ENCODE measurements around the gene CLASP1. TPM values are rescaled to one million over a fixed set of nuclear protein-coding genes. Genes with fewer than 3 reads are reported as not detected.

The CLASP1 gene
- polyA plus RNA-seq, 1 donor (not counting 4 experiments of a cell fraction or from before 2014, with no cell fraction given), result 16.7 TPM

GRCh38 chr2:121550669-121551068 is 98.6 kb downstream of the CLASP1 start:
- dilution Hi-C loops (cut with MboI; ENCODE audit: extremely low pct_ligation_motif_present, low sequenced_read_pairs), result no loop called here
- Histone ChIP-seq H3K36me3 (ENCODE audit: control insufficient read depth in 2 of 2, extremely low read depth in 1 of 2, insufficient read depth in 2 of 2, low read length in 2 of 2) (no peaks in the 10 kb centered on the region), H3K4me3 (ENCODE audit: control insufficient read depth in 2 of 3, extremely low read depth in 1 of 3, insufficient read depth in 2 of 3, low read depth in 1 of 3, low read length in 3 of 3) (no peak overlapping the region), H3K9me1 (ENCODE audit: control insufficient read depth, extremely low read depth, insufficient read depth, low read length) (no peaks in the 10 kb centered on the region), H2AFZ (ENCODE audit: control insufficient read depth, low read length) (no peak overlapping the region), H3K27ac (ENCODE audit: control insufficient read depth, insufficient read depth, low read length) (no peak overlapping the region), H4K20me1 (ENCODE audit: control insufficient read depth, extremely low read depth, insufficient read depth, low read length) (no peaks in the 10 kb centered on the region), H3K9me3 (ENCODE audit: control insufficient read depth, low read depth, low read length) (no peaks in the 10 kb centered on the region), H3K79me2 (ENCODE audit: control insufficient read depth, insufficient read depth, low read length) (peaks cover 64% of the 10 kb centered on the region), H3K4me2 (ENCODE audit: control insufficient read depth, extremely low read depth, insufficient read depth, low read depth, low read length) (no peak overlapping the region), H3K4me1 (ENCODE audit: control insufficient read depth, extremely low read depth, insufficient read depth, low read length) (no peaks in the 10 kb centered on the region), H3K27me3 (ENCODE audit: control insufficient read depth, extremely low read depth, insufficient read depth, low read length) (no peaks in the 10 kb centered on the region), H3K9ac (ENCODE audit: control insufficient read depth, extremely low read depth, insufficient read depth, low read length) (no peak overlapping the region)
- TF ChIP-seq EZH2 (IDR thresholded peaks at IDR 0.05; ENCODE audit: low read length), result no peak
- TF ChIP-seq, protein P1, sequence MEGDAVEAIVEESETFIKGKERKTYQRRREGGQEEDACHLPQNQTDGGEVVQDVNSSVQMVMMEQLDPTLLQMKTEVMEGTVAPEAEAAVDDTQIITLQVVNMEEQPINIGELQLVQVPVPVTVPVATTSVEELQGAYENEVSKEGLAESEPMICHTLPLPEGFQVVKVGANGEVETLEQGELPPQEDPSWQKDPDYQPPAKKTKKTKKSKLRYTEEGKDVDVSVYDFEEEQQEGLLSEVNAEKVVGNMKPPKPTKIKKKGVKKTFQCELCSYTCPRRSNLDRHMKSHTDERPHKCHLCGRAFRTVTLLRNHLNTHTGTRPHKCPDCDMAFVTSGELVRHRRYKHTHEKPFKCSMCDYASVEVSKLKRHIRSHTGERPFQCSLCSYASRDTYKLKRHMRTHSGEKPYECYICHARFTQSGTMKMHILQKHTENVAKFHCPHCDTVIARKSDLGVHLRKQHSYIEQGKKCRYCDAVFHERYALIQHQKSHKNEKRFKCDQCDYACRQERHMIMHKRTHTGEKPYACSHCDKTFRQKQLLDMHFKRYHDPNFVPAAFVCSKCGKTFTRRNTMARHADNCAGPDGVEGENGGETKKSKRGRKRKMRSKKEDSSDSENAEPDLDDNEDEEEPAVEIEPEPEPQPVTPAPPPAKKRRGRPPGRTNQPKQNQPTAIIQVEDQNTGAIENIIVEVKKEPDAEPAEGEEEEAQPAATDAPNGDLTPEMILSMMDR (optimal IDR thresholded peaks at IDR 0.05 in 1 of 3, IDR thresholded peaks at IDR 0.05 in 1 of 3, conservative IDR thresholded peaks at IDR 0.05 in 1 of 3; ENCODE audit: extremely low read depth in 1 of 3, insufficient read depth in 2 of 3, low read length in 3 of 3), result no peak
- no peak for DNase-seq (ENCODE audit: low read depth, low spot score)
- no peak for FAIRE-seq

GRCh38 chr2:121547646-121548045 is 101.6 kb downstream of the CLASP1 start:
- peaks cover 68% of the 10 kb centered on the region for H3K79me2 ChIP-seq (ENCODE audit: control insufficient read depth, insufficient read depth, low read length)
- peaks cover 3% of the 10 kb centered on the region for H4K20me1 ChIP-seq (ENCODE audit: control insufficient read depth, extremely low read depth, insufficient read depth, low read length)
- no peaks in the 10 kb centered on the region for H3K9me3 ChIP-seq (ENCODE audit: control insufficient read depth, low read depth, low read length)
- FAIRE-seq, result no peak
- H3K36me3 ChIP-seq (ENCODE audit: control insufficient read depth in 2 of 2, extremely low read depth in 1 of 2, insufficient read depth in 2 of 2, low read length in 2 of 2), result no peaks in the 10 kb centered on the region
- no peak for DNase-seq (ENCODE audit: low read depth, low spot score)
- H2AFZ ChIP-seq (ENCODE audit: control insufficient read depth, low read length), result no peak overlapping the region
- no peak overlapping the region for H3K9ac ChIP-seq (ENCODE audit: control insufficient read depth, extremely low read depth, insufficient read depth, low read length)
- dilution Hi-C loops (cut with MboI; ENCODE audit: extremely low pct_ligation_motif_present, low sequenced_read_pairs), result no loop called here
- no peak overlapping the region for H3K4me2 ChIP-seq (ENCODE audit: control insufficient read depth, extremely low read depth, insufficient read depth, low read depth, low read length)
- no peak for TF ChIP-seq EZH2 (IDR thresholded peaks at IDR 0.05; ENCODE audit: low read length)
- TF ChIP-seq, protein P1 (optimal IDR thresholded peaks at IDR 0.05 in 1 of 3, IDR thresholded peaks at IDR 0.05 in 1 of 3, conservative IDR thresholded peaks at IDR 0.05 in 1 of 3; ENCODE audit: extremely low read depth in 1 of 3, insufficient read depth in 2 of 3, low read length in 3 of 3), result no peak
- H3K27me3 ChIP-seq (ENCODE audit: control insufficient read depth, extremely low read depth, insufficient read depth, low read length), result no peaks in the 10 kb centered on the region
- H3K9me1 ChIP-seq (ENCODE audit: control insufficient read depth, extremely low read depth, insufficient read depth, low read length), result no peaks in the 10 kb centered on the region
- no peak overlapping the region for H3K27ac ChIP-seq (ENCODE audit: control insufficient read depth, insufficient read depth, low read length)
- no peak overlapping the region for H3K4me3 ChIP-seq (ENCODE audit: control insufficient read depth in 2 of 3, extremely low read depth in 1 of 3, insufficient read depth in 2 of 3, low read depth in 1 of 3, low read length in 3 of 3)
- peaks cover 3% of the 10 kb centered on the region for H3K4me1 ChIP-seq (ENCODE audit: control insufficient read depth, extremely low read depth, insufficient read depth, low read length)

Measured in keratinocyte (primary cell).